Stimulated activated naive B cell treated with anti-CD40 and anti-IgM and Interleukin-4, amounts not matched to agents 10 μg/mL and 1 μg/mL and 100 μg/mL, for 72 hours (primary cell): Measurements from ENCODE around the gene MGAT1.
"Not testable (repeated sequence)": the region's sequence is repeated elsewhere in the genome, so short reads cannot be mapped to it uniquely, and the experiment has no call there.

Experiments used
- ATAC-seq, 2 donors: fragments of 150-1000 bp; cut with Tn5 transposase; replicated peaks; 2 replicates each; pipeline ENCODE4 v1.10.0; 2021; ENCODE audit warnings: moderate library complexity in 1 of 2
- DNase-seq: peaks from one replicate; pipeline ENCODE4 v3.0.0; 2021
- H3K27ac Mint-ChIP-seq: one replicate; pipeline ENCODE4 v1.8.0; 2022; ENCODE audit warnings: mild to moderate bottlenecking, mixed read lengths
- H3K27me3 Mint-ChIP-seq, 2 donors: one replicate each; pipeline ENCODE4 v1.8.0; 2022; ENCODE audit warnings: mixed read lengths in 2 of 2
- H3K36me3 Mint-ChIP-seq, 2 donors: one replicate each; pipeline ENCODE4 v1.8.0; 2022; ENCODE audit warnings: mixed read lengths in 2 of 2, mild to moderate bottlenecking in 1 of 2
- H3K4me1 Mint-ChIP-seq, 2 donors: one replicate each; pipeline ENCODE4 v1.8.0; 2022; ENCODE audit warnings: mixed read lengths in 2 of 2, mild to moderate bottlenecking in 1 of 2
- H3K4me3 Mint-ChIP-seq, 2 donors: one replicate each; pipeline ENCODE4 v1.8.0; 2022; ENCODE audit warnings: mild to moderate bottlenecking in 2 of 2, mixed read lengths in 2 of 2, moderate library complexity in 1 of 2
- H3K9me3 Mint-ChIP-seq, 2 donors: one replicate each; pipeline ENCODE4 v1.8.0; 2022; ENCODE audit warnings: mixed read lengths in 2 of 2, mild to moderate bottlenecking in 1 of 2

The MGAT1 gene

DNA sequence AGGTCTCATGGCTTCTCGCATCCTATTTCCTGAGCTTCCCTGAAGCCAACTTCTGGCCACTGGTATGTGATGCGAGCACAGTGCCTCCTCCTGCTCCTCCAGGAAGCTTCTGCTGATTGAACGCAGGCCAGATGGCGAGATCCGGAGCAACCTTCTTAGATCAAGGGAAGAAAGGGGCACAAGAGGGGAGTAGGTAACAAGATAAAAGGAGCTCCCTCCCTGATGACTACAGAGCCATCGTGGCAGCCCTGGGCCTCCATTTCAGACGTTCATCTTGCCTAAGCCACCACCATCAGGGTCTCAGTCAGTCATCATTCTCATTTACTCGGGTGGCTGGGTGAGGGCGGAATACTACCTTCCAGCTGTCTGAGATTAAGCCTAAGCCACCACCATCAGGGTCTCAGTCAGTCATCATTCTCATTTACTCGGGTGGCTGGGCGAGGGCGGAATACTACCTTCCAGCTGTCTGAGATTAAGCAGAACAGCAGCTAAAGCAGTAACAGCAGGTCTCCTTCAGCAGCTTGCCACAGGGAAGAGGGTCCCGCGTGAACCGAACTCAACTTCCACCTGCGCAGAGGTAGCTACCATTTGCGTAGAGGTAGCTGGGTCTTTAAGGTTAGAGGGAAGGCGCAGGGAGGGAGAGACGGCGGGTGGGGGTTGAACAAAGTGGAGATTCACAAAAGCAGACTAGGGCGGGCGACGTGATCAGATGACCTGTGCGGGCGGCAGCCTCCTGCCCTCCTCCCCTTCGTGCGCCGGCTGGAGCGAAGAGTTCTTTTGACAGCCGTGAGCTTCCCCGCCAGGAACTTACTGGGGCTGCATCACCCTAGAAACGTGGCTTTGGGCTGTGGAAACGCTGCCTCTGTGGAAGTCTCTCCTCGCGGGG lies 27.9 kb upstream of the MGAT1 start:
- DNase-seq, result peak; percentile 73
- H3K9me3 Mint-ChIP-seq, result peaks cover 7% of the 10 kb centered on the region in 2 donors
- peaks cover 49 to 78% of the 10 kb centered on the region in 2 donors for H3K4me1 Mint-ChIP-seq
- peaks cover 68 to 83% of the 10 kb centered on the region in 2 donors for H3K36me3 Mint-ChIP-seq
- no peaks in the 10 kb centered on the region for H3K27me3 Mint-ChIP-seq
- peak; percentile 49 to 55 for ATAC-seq
- H3K27ac Mint-ChIP-seq, result peak overlapping the region; percentile 98
- H3K4me3 Mint-ChIP-seq, result peak overlapping the region; percentile 93 to 99

DNA sequence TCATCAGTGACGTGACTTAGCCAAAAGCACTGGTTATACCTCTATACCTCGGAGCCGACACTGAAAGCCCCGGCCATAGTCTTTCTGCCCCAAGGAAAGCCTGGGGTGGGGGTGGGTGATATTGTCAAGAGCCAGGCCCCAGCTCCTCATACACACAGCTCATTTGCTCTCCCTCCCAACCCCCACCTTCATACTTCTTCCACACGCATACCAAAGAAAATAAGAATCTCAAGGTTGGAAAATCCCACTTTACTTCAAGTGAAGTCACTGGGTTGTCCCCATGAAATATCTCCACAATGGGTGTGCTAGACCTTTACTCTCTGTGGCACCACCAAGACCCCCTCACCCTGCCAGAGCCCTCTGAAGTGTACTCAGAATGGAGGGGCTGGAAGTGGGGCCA lies 27.1 kb upstream of the MGAT1 start:
- DNase-seq, result no peak
- no peaks in the 10 kb centered on the region for H3K27me3 Mint-ChIP-seq
- H3K9me3 Mint-ChIP-seq, result peaks cover 7% of the 10 kb centered on the region in 2 donors
- peak; percentile 17 to 38 for ATAC-seq
- H3K27ac Mint-ChIP-seq, result peak overlapping the region; percentile 98
- H3K4me3 Mint-ChIP-seq, result peak overlapping the region; percentile 93 to 99
- H3K36me3 Mint-ChIP-seq, result peaks cover 68 to 81% of the 10 kb centered on the region in 2 donors
- H3K4me1 Mint-ChIP-seq, result peaks cover 56 to 83% of the 10 kb centered on the region in 2 donors

DNA sequence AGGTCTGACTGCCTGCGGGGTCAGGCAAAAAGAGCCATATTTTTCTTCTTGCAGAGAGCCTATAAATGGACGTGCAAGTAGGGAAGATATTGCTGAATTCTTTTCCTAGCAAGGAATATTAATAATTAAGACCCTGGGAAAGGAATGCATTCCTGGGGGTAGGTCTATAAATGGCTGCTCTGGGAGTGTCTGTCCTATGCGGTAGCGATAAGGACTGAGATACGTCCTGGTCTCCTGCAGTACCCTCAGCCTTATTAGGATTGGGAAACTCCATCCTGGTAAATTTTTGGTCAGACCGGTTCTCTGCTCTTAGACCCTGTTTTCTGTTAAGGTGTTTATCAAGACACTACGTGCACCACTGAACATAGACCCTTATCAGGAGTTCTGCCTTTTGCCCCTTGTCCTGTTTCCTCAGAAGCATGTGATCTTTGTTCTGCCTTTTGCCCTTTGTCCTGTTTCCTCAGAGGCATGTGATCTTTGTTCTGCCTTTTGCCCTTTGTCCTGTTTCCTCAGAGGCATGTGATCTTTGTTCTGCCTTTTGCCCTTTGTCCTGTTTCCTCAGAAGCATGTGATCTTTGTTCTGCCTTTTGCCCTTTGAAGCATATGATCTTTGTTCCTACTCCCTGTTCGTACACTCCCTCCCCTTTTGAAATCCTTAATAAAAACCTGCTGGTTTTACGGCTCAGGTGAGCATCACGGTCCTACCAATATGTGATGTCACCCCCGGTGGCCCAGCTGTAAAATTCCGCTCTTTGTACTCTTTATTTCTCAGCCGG lies 26.3 kb upstream of the MGAT1 start:
- H3K9me3 Mint-ChIP-seq, H3K27me3 Mint-ChIP-seq: not testable (repeated sequence)
- DNase-seq (peak; percentile 61), ATAC-seq (peak; percentile 10 to 35)
- Mint-ChIP-seq H3K36me3 (peaks cover 60 to 73% of the 10 kb centered on the region in 2 donors), H3K4me1 (peaks cover 53 to 83% of the 10 kb centered on the region in 2 donors), H3K4me3 (peak overlapping the region; percentile 56 to 99), H3K27ac (peak overlapping the region; percentile 98)

DNA sequence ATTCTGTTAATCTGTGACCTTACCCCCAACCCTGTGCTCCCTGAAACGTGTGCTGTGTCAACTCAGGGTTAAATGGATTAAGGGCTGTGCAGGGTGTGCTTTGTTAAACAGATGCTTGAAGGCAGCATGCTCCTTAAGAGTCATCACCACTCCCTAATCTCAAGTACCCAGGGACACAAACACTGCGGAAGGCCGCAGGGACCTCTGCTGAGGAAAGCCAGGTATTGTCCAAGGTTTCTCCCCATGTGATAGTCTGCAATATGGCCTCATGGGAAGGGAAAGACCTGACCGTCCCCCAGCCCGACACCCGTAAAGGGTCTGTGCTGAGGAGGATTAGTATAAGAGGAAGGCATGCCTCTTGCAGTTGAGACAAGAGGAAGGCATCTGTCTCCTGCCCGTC lies 24.8 kb upstream of the MGAT1 start:
- not testable (repeated sequence) for DNase-seq, ATAC-seq, H3K4me3 Mint-ChIP-seq, H3K27me3 Mint-ChIP-seq, H3K9me3 Mint-ChIP-seq
- H3K36me3 Mint-ChIP-seq, result peaks cover 46 to 60% of the 10 kb centered on the region in 2 donors
- peaks cover 49 to 78% of the 10 kb centered on the region in 2 donors for H3K4me1 Mint-ChIP-seq
- peak overlapping the region; percentile 88 for H3K27ac Mint-ChIP-seq

DNA sequence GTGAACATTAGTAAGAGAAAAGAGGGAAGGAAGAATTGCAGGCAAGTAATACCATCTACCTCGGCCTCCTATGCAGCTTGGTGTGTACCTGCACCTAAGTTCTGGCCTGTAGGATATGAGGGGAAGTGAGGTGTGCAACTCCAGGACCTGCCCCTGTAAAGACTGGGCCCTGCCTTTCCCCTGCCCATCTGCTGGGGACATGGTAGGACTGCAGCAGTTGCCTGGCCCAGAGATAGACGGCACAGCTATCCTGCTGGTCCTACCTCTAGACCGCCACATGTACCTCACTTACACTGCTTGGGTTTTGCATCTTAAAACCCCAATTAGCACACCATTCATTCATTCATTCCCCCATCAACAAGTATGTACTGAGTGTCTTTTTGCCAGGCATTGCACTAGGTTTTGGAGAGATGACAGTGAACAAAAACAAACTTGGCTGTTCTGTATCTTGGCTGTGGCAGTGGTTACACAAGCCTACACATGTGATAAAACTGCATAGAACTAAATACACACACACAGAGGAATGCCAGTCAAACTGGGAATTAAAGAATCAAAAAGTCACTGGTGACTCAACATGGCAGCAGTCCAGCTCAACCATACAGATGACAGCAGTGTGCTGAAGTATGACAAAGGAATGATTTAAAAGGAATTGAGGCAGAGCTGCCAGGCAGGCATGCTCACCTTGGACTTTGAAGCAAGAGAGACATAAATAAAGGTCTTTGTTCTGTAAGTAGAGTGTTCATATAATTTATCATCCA lies 23.3 kb upstream of the MGAT1 start:
- Mint-ChIP-seq H3K4me1 (peaks cover 48 to 82% of the 10 kb centered on the region in 2 donors), H3K9me3 (peaks cover 7% of the 10 kb centered on the region in 2 donors), H3K4me3 (no peak overlapping the region), H3K36me3 (peaks cover 33 to 45% of the 10 kb centered on the region in 2 donors), H3K27me3 (no peaks in the 10 kb centered on the region), H3K27ac (peak overlapping the region; percentile 88)
- DNase-seq (no peak), ATAC-seq (no peak)

DNA sequence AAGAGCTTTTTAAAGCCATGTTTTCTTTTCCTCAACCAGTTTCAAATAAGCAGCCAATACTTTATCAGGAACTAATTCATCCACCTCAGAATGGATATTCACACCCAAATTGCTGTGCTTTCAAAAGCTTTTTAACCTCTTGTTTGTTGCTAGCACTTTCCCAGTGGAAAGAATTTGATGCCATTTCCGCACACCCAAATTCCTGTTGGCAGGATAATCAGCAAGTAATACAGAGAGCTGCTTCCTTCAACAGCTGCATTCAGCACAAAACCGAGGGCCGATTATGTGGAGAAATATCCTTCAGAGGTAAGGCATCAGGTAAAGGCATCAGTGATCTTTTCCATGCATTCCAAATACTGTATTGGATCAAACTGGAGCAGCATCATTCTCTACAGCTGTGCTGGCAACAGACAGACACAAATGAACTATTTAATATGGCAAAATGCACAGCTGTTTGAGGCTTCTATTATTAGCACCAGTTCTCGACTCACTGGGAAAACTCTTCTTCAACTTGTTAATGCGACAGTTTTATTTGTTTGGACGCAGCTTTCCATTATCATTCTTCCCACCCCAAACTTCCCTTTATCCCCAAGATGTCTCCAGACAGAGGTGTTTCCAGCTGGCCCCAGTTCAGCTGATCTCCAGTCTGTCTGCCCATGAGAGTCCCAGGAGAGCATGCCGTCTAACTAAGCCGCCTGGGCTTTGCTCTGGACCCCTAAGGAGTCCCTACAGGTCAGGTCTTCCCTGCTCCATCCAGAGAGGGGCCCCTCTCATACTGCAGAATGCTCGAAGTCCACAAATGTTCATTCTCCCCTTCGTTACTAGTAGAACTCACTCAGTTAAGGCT lies 22.2 kb upstream of the MGAT1 start:
- DNase-seq (no peak), ATAC-seq (no peak)
- Mint-ChIP-seq H3K9me3 (peaks cover 2 to 4% of the 10 kb centered on the region in 2 donors), H3K36me3 (peaks cover 22 to 34% of the 10 kb centered on the region in 2 donors), H3K4me1 (peaks cover 51 to 82% of the 10 kb centered on the region in 2 donors), H3K27ac (peak overlapping the region; percentile 88), H3K27me3 (no peaks in the 10 kb centered on the region), H3K4me3 (no peak overlapping the region)

DNA sequence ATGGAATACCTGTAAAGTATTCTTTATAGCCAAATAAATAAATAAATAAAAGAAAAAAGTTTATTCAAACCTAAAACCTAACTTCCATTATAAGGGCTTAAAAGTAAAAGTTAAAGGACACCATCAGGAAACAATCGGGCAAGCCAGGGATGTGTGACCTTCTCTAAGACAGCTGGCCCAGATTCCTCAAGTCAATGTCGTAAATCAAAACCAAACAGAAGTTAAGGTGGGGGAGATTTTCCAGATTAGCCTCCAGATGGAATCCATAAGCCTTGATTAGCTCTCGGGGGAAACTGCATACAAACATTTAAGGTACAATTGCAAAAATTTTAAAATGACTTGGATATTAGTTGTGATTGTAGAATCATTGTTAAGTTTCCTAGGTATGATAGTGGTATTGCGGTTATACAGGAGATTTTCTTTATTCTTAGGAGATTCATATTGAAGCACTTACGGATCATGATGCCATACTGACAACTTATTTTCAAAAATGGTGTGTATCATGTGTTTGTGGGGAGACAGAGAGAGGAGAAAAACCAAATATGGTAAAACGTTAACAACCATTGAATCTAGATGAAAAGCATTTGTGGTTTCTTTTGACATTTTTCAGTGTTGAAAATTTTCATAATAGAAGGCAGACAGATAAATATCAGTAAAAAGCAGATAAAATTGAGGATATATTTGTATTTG lies 21.5 kb upstream of the MGAT1 start:
- H3K4me1 Mint-ChIP-seq, result peaks cover 46 to 77% of the 10 kb centered on the region in 2 donors
- no peak overlapping the region for H3K4me3 Mint-ChIP-seq
- no peaks in the 10 kb centered on the region for H3K27me3 Mint-ChIP-seq
- peaks cover 17 to 27% of the 10 kb centered on the region in 2 donors for H3K36me3 Mint-ChIP-seq
- DNase-seq, result no peak
- no peak for ATAC-seq
- H3K9me3 Mint-ChIP-seq, result peaks cover 0 to 3% of the 10 kb centered on the region in 2 donors
- H3K27ac Mint-ChIP-seq, result peak overlapping the region; percentile 85

DNA sequence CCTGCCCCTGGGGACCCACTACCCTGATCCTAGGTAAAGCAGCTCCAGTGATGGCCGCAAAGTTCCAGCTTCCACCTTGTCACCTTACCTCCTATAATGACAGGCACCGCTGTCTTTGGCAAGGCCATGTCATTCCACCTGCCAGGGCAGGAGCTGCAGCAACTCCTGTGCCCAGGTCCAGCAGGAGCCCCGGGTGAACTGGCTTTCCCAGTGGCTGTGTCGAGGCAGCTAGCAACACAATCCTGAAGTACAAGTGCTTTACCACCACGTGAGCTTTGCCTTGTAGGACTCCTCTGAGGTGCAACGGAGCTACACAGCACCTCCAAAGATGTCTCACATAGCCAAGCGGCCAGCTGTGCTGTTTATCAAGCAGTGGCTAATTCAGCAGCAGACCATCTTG lies 20.7 kb upstream of the MGAT1 start:
- Mint-ChIP-seq H3K9me3 (peaks cover 0 to 3% of the 10 kb centered on the region in 2 donors), H3K4me1 (peaks cover 50 to 79% of the 10 kb centered on the region in 2 donors), H3K4me3 (no peak overlapping the region), H3K27ac (peak overlapping the region; percentile 47), H3K27me3 (no peaks in the 10 kb centered on the region), H3K36me3 (peaks cover 16 to 26% of the 10 kb centered on the region in 2 donors)
- DNase-seq, result no peak
- no peak for ATAC-seq

DNA sequence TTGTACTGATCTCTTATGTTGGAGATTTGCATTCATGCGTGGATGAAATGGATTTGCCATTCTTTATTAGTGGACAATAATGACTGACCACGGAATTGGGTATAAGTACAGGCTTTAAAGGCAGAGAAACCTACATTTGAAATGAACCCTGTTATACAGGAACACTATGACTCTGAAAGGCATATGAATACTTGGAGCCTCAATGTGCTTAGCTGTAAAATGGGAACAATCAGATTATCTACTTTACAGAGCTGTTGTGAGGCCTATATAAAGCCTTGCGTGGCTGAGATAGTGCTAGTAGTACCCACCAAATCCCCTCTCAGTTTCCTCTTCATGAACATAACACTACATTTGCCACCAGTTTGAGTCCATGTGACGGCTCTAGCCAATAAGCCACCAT lies 18.9 kb upstream of the MGAT1 start:
- peaks cover 12 to 21% of the 10 kb centered on the region in 2 donors for H3K36me3 Mint-ChIP-seq
- H3K4me1 Mint-ChIP-seq, result peaks cover 57 to 87% of the 10 kb centered on the region in 2 donors
- no peaks in the 10 kb centered on the region for H3K9me3 Mint-ChIP-seq

DNA sequence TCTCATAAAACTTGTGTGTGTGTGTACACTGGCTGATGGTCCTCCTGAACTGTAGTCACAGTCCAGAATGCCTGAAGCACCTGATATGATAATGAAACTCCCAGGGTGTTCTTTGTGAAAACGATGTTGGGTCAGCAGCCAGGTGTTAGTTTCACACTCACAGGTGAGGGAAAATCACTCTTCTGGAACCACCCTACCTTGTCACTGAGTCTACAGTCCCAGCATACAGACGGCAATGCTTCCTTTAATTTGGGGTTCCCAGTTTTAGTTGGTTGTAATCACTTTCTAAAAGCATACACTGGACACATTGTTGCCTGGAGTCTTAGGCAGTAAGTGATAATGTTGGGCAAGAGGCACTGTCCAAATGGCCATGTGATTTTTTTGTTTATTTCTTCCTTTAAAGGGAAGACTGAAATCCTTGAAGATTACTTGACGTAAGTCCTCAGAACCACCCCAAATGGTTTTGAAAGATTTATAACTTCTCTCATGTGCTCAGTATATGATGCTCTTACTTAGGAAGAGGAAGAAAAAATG lies 18.2 kb upstream of the MGAT1 start:
- ATAC-seq (peak; percentile 52 to 55), DNase-seq (peak; percentile 63)
- H3K4me1 Mint-ChIP-seq, result peaks cover 52 to 82% of the 10 kb centered on the region in 2 donors
- H3K27me3 Mint-ChIP-seq, result no peaks in the 10 kb centered on the region
- H3K27ac Mint-ChIP-seq, result peak overlapping the region; percentile 95
- H3K4me3 Mint-ChIP-seq, result peak overlapping the region; percentile 52 to 61
- H3K9me3 Mint-ChIP-seq, result no peaks in the 10 kb centered on the region
- H3K36me3 Mint-ChIP-seq, result peaks cover 7 to 14% of the 10 kb centered on the region in 2 donors

More for the DNA sequence above, 18.9 kb upstream of the MGAT1 start:
- peak overlapping the region; percentile 95 for H3K27ac Mint-ChIP-seq
- H3K27me3 Mint-ChIP-seq, result no peaks in the 10 kb centered on the region
- ATAC-seq (no peak), DNase-seq (no peak)
- peak overlapping the region; percentile 25 to 28 for H3K4me3 Mint-ChIP-seq

DNA sequence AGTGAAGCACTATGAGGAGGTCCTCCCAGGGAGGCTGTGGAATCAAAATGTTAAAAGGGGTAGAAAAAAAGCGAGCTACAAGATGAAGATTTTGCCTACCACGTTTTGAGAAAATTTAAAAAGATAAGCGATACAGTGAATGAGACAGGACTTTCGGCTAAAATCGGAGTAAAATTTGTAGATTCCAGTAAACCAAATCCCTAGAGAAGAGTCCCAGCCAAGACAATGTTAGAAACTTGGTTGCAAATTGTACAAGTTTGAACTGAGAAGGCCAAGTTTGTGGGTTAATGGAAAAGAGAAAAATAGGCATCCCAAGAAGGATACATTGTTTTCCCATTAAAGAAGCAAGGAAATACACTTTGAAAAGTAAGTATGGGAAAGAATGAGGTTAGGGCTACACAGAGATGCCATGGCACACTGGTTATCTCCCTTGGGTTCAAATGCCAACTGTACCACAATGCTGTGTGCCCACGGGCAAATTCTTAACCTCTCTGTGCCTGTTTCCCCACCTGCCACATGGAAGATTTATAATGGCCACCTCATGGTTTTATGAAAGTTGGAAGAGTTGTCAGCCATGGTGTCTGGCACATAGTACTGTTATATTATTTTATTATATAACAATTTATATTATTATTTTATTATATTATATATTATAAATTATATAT lies 16.2 kb upstream of the MGAT1 start:
- Mint-ChIP-seq H3K4me3 (peak overlapping the region; percentile 71 to 79), H3K9me3 (no peaks in the 10 kb centered on the region), H3K27ac (peak overlapping the region; percentile 99), H3K4me1 (peaks cover 53 to 78% of the 10 kb centered on the region in 2 donors), H3K36me3 (peaks cover 20 to 23% of the 10 kb centered on the region in 2 donors), H3K27me3 (peaks cover 0 to 5% of the 10 kb centered on the region in 2 donors)
- ATAC-seq (no peak), DNase-seq (no peak)
